GM18867 (cell line): ENCODE results near the gene GAS6.
"Not testable (repeated sequence)": the region's sequence is repeated elsewhere in the genome, so short reads cannot be mapped to it uniquely, and the experiment has no call there.

Experiments used
- ATAC-seq: cut with Tn5 transposase; IDR thresholded peaks from one replicate; pipeline ENCODE4 v1.9.1; 2021; ENCODE audit warnings: mild to moderate bottlenecking, moderate library complexity; ENCODE audit not compliant: unreplicated experiment

Gene GAS6

DNA sequence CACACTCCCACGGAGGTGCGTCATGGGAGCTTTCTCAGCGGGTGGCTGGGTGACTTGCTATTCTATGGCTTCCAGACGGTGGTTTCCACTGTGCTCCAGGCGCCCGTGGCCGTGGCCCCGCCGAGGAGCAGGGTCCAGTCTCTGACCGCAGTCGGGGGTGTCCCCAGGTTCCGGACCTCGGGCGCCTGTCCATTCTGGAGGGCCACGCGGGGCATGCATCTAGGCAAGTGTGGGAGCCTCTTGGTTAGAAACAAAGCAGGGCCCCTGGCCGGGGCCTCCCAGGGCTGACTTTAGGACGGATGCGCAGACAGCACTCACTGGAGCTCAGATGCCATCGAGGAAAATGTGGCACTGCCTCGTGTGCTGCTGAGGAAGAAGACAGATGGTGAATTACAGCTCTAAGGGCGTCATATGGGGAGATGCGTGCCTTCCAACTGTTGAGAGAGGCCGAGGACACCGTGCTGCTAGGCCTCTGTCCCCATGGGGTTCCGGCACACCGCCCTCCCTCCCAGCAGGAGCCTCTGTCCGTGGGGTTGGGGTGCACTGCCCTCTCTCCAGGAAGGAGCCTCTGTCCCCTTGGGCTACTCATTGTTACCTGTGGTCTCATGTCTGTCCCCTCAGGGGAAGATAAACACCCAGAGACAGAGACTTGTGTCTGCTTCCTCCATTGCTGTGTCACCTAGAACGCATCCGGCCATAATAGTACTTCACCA is 66.8 kb downstream of the GAS6 start:
- no peak for ATAC-seq

DNA sequence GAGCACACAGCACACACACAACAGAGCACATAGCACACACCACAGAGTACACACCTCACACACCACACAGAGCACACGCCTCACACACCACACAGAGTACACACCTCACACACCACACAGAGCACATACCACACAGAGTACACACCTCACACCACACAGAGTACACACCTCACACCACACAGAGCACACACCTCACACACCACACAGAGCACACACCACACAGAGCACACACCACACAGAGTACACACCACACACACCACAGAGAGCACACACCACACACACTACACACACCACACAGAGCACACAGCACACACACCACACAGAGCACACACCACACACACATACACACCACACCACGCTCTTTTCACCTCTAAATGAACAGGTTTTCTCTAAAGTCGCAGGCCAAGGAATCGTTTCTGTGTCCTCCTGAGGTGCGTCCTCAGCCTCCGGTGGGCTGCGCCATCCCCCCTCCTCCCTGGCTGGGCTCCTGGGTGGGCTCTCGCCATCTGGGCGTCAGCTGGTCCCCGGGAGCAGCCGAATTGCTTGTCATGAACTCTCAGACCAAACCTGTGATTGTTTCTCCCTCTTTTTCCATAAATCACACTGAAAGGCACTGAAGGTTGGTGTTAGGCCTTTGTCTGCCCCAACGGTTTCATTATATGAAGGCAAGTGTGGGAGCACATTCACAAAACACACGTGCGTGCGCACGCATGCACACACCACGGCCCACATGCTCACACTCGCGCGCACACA is 67.5 kb downstream of the GAS6 start:
- no peak for ATAC-seq

GRCh38 chr13:113795362-113795761 is 68.5 kb downstream of the GAS6 start:
- not testable (repeated sequence) for ATAC-seq

DNA sequence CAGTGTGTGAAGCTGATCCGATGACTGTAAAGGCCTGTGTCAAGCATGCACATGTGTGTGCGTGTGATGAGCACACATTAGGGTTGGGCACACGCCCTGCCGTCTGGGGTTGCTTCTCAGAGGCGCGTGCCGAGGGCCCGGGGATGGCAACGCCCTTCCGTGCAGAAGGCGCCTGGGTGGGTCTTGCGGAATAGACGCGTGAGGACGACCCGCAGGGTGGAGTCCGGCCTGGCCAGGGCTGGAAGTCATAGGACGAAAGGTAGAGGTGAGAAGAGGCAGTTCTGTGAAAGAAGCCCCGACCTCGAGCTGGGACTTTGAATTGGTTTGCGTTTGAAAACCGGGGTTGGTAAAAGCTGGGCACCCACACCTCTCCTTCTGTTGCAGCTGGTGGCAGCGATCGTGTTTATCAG is 69.1 kb downstream of the GAS6 start:
- ATAC-seq = no peak

- no peak for ATAC-seq
Measured at GRCh38 chr13:113794086-113794485, 69.8 kb downstream of the GAS6 start.

DNA sequence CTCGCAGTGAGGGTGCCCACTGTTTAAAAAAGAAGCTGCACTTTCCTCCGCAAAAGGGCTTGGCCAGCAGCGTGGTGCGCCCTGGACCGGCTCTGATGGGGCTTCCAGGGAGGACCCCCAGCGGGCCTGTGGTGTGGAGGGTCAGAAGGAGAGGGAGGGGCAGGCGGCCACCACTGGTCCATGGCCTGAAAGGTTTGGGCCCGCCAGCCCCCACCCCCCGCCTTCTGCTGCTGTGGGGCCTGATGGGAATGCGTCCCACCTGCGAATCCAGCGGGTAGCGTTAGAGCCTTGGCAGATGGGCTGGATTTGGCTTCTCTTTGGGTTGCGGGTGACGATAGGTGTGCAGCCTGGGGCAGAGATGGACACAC is 70.2 kb downstream of the GAS6 start:
- ATAC-seq = no peak

- no peak for ATAC-seq
Measured at GRCh38 chr13:113792886-113793717, 70.8 kb downstream of the GAS6 start.

- no peak for ATAC-seq
Measured at GRCh38 chr13:113792236-113792770, 71.6 kb downstream of the GAS6 start.

GRCh38 chr13:113791761-113792160 is 72.1 kb downstream of the GAS6 start:
- no peak for ATAC-seq

GRCh38 chr13:113791226-113791625 is 72.7 kb downstream of the GAS6 start:
- ATAC-seq = no peak

DNA sequence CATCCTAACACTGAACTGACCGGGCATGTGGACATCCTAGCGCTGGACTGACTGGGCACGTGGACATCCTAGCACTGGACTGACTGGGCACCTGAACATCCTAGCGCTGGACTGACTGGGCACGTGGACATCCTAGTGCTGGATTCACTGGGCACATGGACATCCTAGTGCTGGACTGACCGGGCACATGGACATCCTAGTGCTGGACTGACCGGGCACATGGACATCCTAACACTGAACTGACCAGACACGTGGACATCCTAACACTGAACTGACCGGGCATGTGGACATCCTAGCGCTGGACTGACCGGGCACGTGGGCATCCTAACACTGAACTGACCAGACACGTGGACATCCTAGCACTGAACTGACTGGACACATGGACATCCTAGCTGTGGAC is 73.9 kb downstream of the GAS6 start:
- ATAC-seq = not testable (repeated sequence)

DNA sequence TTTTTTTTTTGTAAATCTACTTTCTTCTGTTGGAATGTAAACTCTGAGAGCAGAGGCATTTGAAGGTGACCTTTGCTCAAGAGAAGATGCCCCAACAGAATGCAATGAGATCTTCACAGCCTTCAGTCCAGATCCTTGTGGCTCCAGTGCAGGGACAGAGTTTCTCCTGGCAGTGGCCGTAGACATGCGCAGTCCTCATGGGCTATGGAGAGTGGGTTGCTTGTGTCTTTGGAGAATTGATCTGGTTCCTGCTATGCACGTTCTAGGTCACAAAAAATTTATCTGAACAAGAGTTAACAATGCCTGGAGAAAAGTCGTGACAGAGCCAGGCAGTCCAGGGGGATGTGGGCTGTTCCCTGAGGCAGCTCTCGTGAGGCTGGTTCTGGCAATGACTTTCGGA is 74.7 kb downstream of the GAS6 start:
- no peak for ATAC-seq

- no peak for ATAC-seq
Measured at GRCh38 chr13:113788413-113789135, 75.3 kb downstream of the GAS6 start.

GRCh38 chr13:113787694-113788093 is 76.2 kb downstream of the GAS6 start:
- no peak for ATAC-seq

GRCh38 chr13:113786262-113786841 is 77.5 kb downstream of the GAS6 start:
- no peak for ATAC-seq

GRCh38 chr13:113785051-113786010 is 78.5 kb downstream of the GAS6 start:
- ATAC-seq = no peak

GRCh38 chr13:113784645-113785024 is 79.2 kb downstream of the GAS6 start:
- ATAC-seq = no peak

DNA sequence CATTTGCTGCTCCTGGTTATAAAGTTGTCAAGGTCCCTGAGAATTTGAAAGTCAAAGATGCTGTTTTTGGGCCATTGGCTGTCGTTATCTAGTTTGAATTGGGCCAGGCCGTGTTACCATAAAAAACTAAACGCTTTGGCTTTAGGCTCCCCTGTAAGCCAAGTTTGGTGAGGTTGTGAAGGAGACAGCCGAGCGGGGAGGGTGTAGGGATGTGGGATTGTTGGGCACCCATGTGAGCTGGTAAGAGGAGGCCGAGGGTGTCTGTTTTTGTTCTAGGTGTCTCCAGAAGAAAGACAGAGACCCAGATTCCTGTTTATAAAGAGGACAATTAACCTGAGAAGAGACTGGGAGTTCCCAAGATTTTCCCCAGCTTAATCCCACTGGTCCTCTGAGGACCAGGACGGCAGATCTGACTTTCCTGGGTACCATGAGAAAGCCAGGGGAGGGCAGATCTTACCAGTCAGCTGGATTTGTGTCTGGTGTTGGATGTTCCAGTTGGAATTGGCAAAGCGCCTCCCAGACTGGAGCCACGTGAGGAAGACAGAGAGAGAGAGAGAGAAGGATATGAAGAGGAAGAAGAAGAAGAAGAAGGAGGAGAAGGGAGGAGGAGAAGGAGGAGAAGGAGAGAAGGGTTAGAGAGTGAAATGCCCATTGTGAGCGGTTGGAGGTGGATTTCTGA is 79.8 kb downstream of the GAS6 start:
- no peak for ATAC-seq
